Measurements from ENCODE around the gene ESM1. TPM values are rescaled to one million over a fixed set of nuclear protein-coding genes. Genes with fewer than 3 reads are reported as not detected.

Gene ESM1
- not detected for polyA plus RNA-seq (2013)

DNA sequence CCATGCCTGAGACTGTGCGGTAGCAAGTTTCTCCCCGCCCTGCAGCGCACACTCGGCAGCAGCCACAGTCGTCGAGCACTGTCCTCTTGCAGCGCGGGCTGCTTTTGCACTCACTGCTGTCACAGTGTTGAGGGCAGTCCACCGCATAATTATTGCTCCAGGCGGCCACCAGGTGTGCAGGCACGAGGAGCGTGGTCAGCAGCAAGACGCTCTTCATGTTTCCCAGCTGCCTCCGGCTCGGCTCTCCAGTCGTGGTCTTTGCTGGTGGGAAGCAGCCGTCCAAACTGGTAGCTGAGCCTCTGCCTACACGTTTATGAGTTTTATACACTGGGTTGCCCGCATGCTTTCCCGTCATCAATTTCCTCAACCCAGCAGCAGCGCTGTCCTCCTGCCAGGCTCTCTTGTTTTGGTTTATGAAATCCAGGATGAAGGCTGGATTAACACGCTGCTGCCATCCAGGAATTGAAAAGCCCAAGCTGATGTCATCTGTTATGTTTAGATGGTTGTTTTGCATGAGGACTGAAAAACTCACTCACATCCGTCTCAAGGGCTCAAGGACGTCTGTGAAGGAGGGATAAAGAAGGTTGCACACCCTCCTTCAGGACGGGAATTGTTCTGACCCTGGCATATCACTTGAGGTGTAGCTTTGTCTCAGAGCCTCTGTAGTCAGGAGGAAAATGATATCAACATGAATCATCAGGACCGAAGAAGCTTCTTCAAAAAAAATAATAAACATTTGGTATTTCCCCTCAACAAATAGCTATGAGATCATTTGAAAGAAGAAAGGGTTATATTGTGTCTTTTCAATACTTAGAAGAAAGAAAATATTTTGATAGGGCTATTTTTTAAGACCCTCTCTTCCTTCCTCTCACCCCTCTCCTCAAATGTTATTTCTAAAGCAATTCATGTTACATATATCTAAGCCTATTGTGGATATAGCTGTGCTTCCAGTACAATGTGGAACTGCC, at the start of gene ESM1:
Gene ESM1, minus strand, starts transcription at position 293 of the 968 bp plus-strand sequence. Its CDS starts 76 bp downstream, at position 217.
- 29% methylated on average over 22 of the region's 26 CpGs for WGBS (ENCODE audit: insufficient coverage)
- no peaks in the 10 kb centered on the region for H3K36me3 ChIP-seq (ENCODE audit: control insufficient read depth in 4 of 4, insufficient read depth in 4 of 4, low read length in 3 of 4)
- peaks cover 0 to 6% (median 3%) of the 10 kb centered on the region in 4 experiments for H3K4me1 ChIP-seq (ENCODE audit: control extremely low read depth in 1 of 4, control insufficient read depth in 4 of 4, insufficient read depth in 4 of 4, low read length in 3 of 4)
- ChIA-PET CTCF (interaction anchor here (0.9 to 1.5 kb wide), 4 partner anchors 8 to 19 kb away, joined by 3 to 6 read pairs (median 4); no protein-coding TSS in a partner anchor), POLR2A (interaction anchor here (0.7 kb wide), 1 partner anchor 42 kb away, joined by 3 read pairs; no protein-coding TSS in a partner anchor)
- peak within 1 kb of the TSS in 1 of 7 experiments; percentile 10 for H3K4me3 ChIP-seq (ENCODE audit: control insufficient read depth in 1 of 7, extremely low read depth in 1 of 7, insufficient read depth in 4 of 7, low read depth in 2 of 7, low read length in 6 of 7)
- H3K27me3 ChIP-seq (replicated peaks in 2 of 5; ENCODE audit: control insufficient read depth in 4 of 5, insufficient read depth in 5 of 5, low read length in 4 of 5) = peaks cover 0 to 23% (median 9%) of the 10 kb centered on the region in 5 experiments
- H3K9me3 ChIP-seq (ENCODE audit: control extremely low read depth in 1 of 5, control insufficient read depth in 4 of 5, insufficient read depth in 2 of 5, low read depth in 1 of 5, low read length in 4 of 5) = no peaks in the 10 kb centered on the region
- no peak within 1 kb of the TSS for H3K27ac ChIP-seq (ENCODE audit: insufficient read depth in 1 of 2, low read depth in 1 of 2, low read length in 2 of 2, poor library complexity in 1 of 2, severe bottlenecking in 2 of 2)
- DNase-seq = peak in 1 of 3 donors; percentile 16

DNA sequence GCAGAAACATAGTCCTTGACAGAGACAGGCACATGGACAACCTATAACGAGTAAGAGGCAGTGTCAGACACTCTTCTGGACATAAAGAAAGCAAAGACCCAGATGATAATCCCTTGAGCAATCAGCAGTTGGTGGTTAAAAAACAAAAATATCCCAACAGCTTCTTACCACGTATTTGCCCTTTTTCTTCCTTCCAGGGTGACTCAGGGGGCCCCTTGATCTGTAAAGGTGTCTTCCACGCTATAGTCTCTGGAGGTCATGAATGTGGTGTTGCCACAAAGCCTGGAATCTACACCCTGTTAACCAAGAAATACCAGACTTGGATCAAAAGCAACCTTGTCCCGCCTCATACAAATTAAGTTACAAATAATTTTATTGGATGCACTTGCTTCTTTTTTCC, 48.2 kb upstream of the ESM1 start:
- CTCF ChIA-PET = no interaction called here
- DNase-seq = no peak
- WGBS (ENCODE audit: insufficient coverage) = 61% methylated on average over 3 of the region's 4 CpGs
- POLR2A ChIA-PET = no interaction called here
- no peaks in the 10 kb centered on the region for H3K9me3 ChIP-seq (ENCODE audit: control extremely low read depth in 1 of 5, control insufficient read depth in 4 of 5, insufficient read depth in 2 of 5, low read depth in 1 of 5, low read length in 4 of 5)
- no peak overlapping the region for H3K4me3 ChIP-seq (ENCODE audit: control insufficient read depth in 1 of 7, extremely low read depth in 1 of 7, insufficient read depth in 4 of 7, low read depth in 2 of 7, low read length in 6 of 7)
- H3K27ac ChIP-seq (ENCODE audit: insufficient read depth in 1 of 2, low read depth in 1 of 2, low read length in 2 of 2, poor library complexity in 1 of 2, severe bottlenecking in 2 of 2) = no peak overlapping the region
- no peaks in the 10 kb centered on the region for H3K27me3 ChIP-seq (replicated peaks in 2 of 5; ENCODE audit: control insufficient read depth in 4 of 5, insufficient read depth in 5 of 5, low read length in 4 of 5)
- H3K4me1 ChIP-seq (ENCODE audit: control extremely low read depth in 1 of 4, control insufficient read depth in 4 of 4, insufficient read depth in 4 of 4, low read length in 3 of 4) = peaks cover 4 to 21% (median 12%) of the 10 kb centered on the region in 4 experiments
- no peaks in the 10 kb centered on the region for H3K36me3 ChIP-seq (ENCODE audit: control insufficient read depth in 4 of 4, insufficient read depth in 4 of 4, low read length in 3 of 4)

DNA sequence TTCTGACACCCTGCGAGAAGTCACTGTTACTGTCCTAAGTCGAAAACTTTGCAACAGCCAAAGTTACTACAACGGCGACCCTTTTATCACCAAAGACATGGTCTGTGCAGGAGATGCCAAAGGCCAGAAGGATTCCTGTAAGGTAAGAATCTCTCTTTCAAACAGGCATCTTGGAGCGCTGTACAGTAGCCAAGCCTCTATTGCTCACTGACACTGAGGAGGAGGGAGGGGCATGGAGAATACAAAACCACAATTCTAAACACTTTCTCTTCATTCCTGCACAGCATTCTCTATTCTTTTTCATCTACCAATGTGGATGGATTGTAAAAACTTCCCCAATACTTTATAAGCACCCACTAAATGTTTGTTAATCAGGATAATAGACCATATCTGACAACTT, 46.1 kb upstream of the ESM1 start:
- ChIA-PET POLR2A (no interaction called here), CTCF (no interaction called here)

GRCh38 chr5:55030676-55031369, 45.4 kb upstream of the ESM1 start:
- Histone ChIP-seq H3K4me3 (ENCODE audit: control insufficient read depth in 1 of 7, extremely low read depth in 1 of 7, insufficient read depth in 4 of 7, low read depth in 2 of 7, low read length in 6 of 7) (no peak overlapping the region), H3K36me3 (ENCODE audit: control insufficient read depth in 4 of 4, insufficient read depth in 4 of 4, low read length in 3 of 4) (no peaks in the 10 kb centered on the region), H3K9me3 (ENCODE audit: control extremely low read depth in 1 of 5, control insufficient read depth in 4 of 5, insufficient read depth in 2 of 5, low read depth in 1 of 5, low read length in 4 of 5) (no peaks in the 10 kb centered on the region), H3K27me3 (replicated peaks in 2 of 5; ENCODE audit: control insufficient read depth in 4 of 5, insufficient read depth in 5 of 5, low read length in 4 of 5) (no peaks in the 10 kb centered on the region), H3K4me1 (ENCODE audit: control extremely low read depth in 1 of 4, control insufficient read depth in 4 of 4, insufficient read depth in 4 of 4, low read length in 3 of 4) (peaks cover 6 to 26% (median 16%) of the 10 kb centered on the region in 4 experiments), H3K27ac (ENCODE audit: insufficient read depth in 1 of 2, low read depth in 1 of 2, low read length in 2 of 2, poor library complexity in 1 of 2, severe bottlenecking in 2 of 2) (no peak overlapping the region)
- WGBS (ENCODE audit: insufficient coverage) = 90% methylated on average over 9 of the region's 10 CpGs
- CTCF ChIA-PET = no interaction called here
- DNase-seq = no peak
- POLR2A ChIA-PET = no interaction called here

More for the DNA sequence above, 46.1 kb upstream of the ESM1 start:
- Histone ChIP-seq H3K4me3 (ENCODE audit: control insufficient read depth in 1 of 7, extremely low read depth in 1 of 7, insufficient read depth in 4 of 7, low read depth in 2 of 7, low read length in 6 of 7) (no peak overlapping the region), H3K27me3 (replicated peaks in 2 of 5; ENCODE audit: control insufficient read depth in 4 of 5, insufficient read depth in 5 of 5, low read length in 4 of 5) (no peaks in the 10 kb centered on the region), H3K36me3 (ENCODE audit: control insufficient read depth in 4 of 4, insufficient read depth in 4 of 4, low read length in 3 of 4) (no peaks in the 10 kb centered on the region), H3K27ac (ENCODE audit: insufficient read depth in 1 of 2, low read depth in 1 of 2, low read length in 2 of 2, poor library complexity in 1 of 2, severe bottlenecking in 2 of 2) (no peak overlapping the region), H3K9me3 (ENCODE audit: control extremely low read depth in 1 of 5, control insufficient read depth in 4 of 5, insufficient read depth in 2 of 5, low read depth in 1 of 5, low read length in 4 of 5) (no peaks in the 10 kb centered on the region), H3K4me1 (ENCODE audit: control extremely low read depth in 1 of 4, control insufficient read depth in 4 of 4, insufficient read depth in 4 of 4, low read length in 3 of 4) (peaks cover 6 to 21% (median 15%) of the 10 kb centered on the region in 4 experiments)
- DNase-seq = no peak
- 94% methylated on average over 3 of the region's 5 CpGs for WGBS (ENCODE audit: insufficient coverage)

DNA sequence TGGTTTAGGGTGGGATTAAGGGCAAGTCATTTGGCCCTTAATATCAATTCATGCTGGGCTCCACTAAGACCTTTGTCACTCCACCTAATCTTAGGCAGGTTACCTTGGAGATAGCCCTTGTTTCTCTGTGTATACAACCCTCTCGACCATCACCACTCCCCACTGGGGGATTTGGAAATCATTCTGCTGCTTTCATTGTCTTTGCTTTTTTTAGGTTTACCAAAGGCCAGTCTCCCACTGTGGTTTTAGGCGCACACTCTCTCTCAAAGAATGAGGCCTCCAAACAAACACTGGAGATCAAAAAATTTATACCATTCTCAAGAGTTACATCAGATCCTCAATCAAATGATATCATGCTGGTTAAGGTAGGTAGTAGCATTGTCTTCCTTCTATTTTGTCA, 44.8 kb upstream of the ESM1 start:
- DNase-seq = peak in 1 of 3 donors; percentile 22
- POLR2A ChIA-PET = no interaction called here
- Histone ChIP-seq H3K27me3 (replicated peaks in 2 of 5; ENCODE audit: control insufficient read depth in 4 of 5, insufficient read depth in 5 of 5, low read length in 4 of 5) (no peaks in the 10 kb centered on the region), H3K4me3 (ENCODE audit: control insufficient read depth in 1 of 7, extremely low read depth in 1 of 7, insufficient read depth in 4 of 7, low read depth in 2 of 7, low read length in 6 of 7) (no peak overlapping the region), H3K4me1 (ENCODE audit: control extremely low read depth in 1 of 4, control insufficient read depth in 4 of 4, insufficient read depth in 4 of 4, low read length in 3 of 4) (peaks cover 6 to 30% (median 16%) of the 10 kb centered on the region in 4 experiments), H3K27ac (ENCODE audit: insufficient read depth in 1 of 2, low read depth in 1 of 2, low read length in 2 of 2, poor library complexity in 1 of 2, severe bottlenecking in 2 of 2) (no peak overlapping the region), H3K36me3 (ENCODE audit: control insufficient read depth in 4 of 4, insufficient read depth in 4 of 4, low read length in 3 of 4) (no peaks in the 10 kb centered on the region), H3K9me3 (ENCODE audit: control extremely low read depth in 1 of 5, control insufficient read depth in 4 of 5, insufficient read depth in 2 of 5, low read depth in 1 of 5, low read length in 4 of 5) (no peaks in the 10 kb centered on the region)
- CTCF ChIA-PET = no interaction called here
- 100% methylated on average over 1 of the region's 2 CpGs for WGBS (ENCODE audit: insufficient coverage)

GRCh38 chr5:55027595-55027994, 42.2 kb upstream of the ESM1 start:
- POLR2A ChIA-PET = no interaction called here
- DNase-seq = peak; percentile 36 to 85 (median 77)
- Histone ChIP-seq H3K27me3 (replicated peaks in 2 of 5; ENCODE audit: control insufficient read depth in 4 of 5, insufficient read depth in 5 of 5, low read length in 4 of 5) (no peaks in the 10 kb centered on the region), H3K4me1 (ENCODE audit: control extremely low read depth in 1 of 4, control insufficient read depth in 4 of 4, insufficient read depth in 4 of 4, low read length in 3 of 4) (peaks cover 6 to 27% (median 17%) of the 10 kb centered on the region in 4 experiments), H3K9me3 (ENCODE audit: control extremely low read depth in 1 of 5, control insufficient read depth in 4 of 5, insufficient read depth in 2 of 5, low read depth in 1 of 5, low read length in 4 of 5) (no peaks in the 10 kb centered on the region), H3K36me3 (ENCODE audit: control insufficient read depth in 4 of 4, insufficient read depth in 4 of 4, low read length in 3 of 4) (no peaks in the 10 kb centered on the region), H3K4me3 (ENCODE audit: control insufficient read depth in 1 of 7, extremely low read depth in 1 of 7, insufficient read depth in 4 of 7, low read depth in 2 of 7, low read length in 6 of 7) (peak overlapping the region in 2 of 7 experiments; percentile 9 to 40), H3K27ac (ENCODE audit: insufficient read depth in 1 of 2, low read depth in 1 of 2, low read length in 2 of 2, poor library complexity in 1 of 2, severe bottlenecking in 2 of 2) (no peak overlapping the region)
- CTCF ChIA-PET = interaction anchor here (2.1 kb wide), 1 partner anchor 10 kb away, joined by 7 read pairs; no protein-coding TSS in a partner anchor
- 32% methylated on average over 2 of the region's 3 CpGs for WGBS (ENCODE audit: insufficient coverage)
